HG02885 (cell line): Measurements from ENCODE around the gene DISP2.

ENCODE experiments used
- ATAC-seq: cut with Tn5 transposase; IDR thresholded peaks from one replicate; pipeline ENCODE4 v1.9.1; 2021; ENCODE audit warnings: mild to moderate bottlenecking; ENCODE audit not compliant: unreplicated experiment, poor library complexity

Gene DISP2

GRCh38 chr15:40340038-40340739, 17.8 kb upstream of the DISP2 start:
- ATAC-seq, result no peak

- ATAC-seq, result no peak
Measured at GRCh38 chr15:40340740-40341400, 17.1 kb upstream of the DISP2 start, which contains the start of gene CCDC9B. Gene CCDC9B (minus strand): TSS chr15:40340939. CDS start chr15:40340819, 120 bp downstream.

DNA sequence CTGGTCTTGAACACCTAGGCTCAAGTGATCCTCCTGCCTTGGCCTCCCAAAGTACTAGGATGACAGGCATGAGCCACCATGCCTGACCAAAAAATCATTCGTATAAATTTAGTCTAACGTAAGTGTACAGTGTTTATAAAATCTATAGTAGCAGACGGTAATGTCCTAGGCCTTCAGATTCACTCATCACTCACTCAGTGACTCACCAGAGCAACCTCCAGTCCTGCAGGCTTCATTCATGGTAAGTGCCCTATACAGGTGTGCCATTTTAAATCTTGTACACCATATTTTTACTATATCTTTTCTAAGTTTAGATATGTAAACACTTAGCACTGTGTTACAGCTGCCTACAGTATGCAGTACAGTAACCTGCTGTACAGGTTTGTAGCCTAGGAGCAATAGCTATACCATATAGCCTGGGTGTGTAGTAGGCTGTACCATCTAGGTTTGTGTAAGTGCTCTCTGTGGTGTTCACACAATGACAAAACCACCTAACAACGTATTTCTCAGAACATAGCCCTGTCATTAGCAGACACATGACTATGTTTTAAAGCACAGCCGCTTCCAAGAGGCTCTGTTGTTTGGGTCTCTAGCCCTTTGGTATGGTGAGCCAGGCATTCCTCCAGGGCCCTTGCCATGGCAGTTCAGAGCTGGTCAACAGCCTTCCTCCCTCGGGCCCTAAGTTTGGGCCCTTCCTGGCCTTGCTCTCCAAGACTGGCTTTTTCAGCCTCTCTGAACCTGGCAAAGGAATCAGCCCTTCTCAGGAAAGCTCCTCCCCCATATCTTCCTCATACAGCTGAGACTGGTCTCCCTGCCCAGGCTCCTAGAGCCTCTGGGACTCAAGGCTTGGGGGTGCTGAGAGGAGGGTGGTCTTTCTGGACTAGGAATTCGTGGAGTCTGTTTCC, 15.4 kb upstream of the DISP2 start:
- ATAC-seq, result no peak

DNA sequence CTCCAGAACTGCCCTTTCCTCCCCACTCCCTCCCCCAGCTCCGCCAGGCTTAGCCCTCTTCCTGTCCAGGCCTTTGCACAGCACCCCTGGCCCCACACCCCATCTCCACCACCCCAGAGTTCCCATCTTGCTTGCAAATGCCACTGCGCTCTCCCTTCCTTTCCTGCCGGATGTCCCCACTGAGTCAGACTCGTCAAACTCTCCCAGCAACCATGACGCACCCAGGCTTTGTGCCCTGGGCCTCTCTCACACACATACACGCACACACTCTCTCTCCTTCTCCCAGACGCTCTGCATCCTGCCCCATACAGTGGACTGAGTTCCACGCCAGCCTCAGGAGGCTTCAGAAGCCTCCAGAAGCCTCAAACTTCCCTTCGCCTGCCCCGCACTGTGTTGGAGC, 14.5 kb upstream of the DISP2 start:
- ATAC-seq, result no peak

DNA sequence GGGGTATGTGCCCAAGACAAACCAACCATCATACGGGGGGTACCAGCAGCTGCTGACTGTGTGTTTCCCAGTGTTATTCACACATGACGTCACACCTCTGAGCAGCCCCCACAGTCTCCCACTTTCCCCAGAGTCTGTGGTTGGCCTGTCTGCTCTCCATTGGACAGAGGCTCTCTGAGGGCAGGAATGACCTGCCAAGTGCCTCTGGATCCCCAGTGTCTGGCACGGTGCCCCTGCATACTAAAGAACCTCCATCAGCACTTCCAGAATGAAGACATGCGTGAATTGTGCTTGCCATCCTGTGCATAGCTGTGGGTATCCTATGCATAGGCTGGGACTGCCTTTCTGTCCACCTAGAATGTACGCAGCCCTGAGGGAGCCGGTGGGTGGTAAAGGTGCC, 13.8 kb upstream of the DISP2 start:
- no peak for ATAC-seq

- no peak for ATAC-seq
Measured at GRCh38 chr15:40344631-40345120, 13.3 kb upstream of the DISP2 start.

DNA sequence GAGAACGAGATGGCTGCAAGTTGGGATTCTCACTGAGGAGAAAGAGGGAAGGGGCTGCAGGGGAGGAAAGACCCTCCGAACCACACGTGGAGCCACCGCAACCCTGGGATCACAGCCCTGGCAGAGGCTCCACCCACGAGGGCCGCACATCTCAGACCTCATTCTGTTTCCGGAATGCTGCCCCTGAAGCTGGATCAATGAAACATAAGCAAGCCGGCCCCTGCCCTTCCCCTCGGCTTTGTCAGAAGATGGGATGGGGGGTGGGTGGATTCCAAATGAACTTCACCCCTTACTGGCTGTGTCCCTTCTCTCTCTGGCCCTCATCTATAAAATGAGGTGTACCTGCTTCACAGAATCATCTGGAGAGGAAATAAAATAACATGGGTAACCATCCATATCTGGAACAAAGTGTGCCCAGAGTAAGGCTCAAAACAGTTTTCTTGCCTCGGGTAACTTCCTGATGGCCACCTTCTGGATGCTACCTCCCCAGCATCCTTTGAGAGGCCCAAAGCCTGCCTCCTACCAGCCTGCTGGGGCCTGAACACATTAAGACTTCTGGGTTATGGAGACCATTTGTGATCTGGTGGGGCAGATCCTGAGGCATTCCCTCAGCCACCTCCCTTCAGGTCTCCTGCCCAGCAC, 12.7 kb upstream of the DISP2 start:
- no peak for ATAC-seq

DNA sequence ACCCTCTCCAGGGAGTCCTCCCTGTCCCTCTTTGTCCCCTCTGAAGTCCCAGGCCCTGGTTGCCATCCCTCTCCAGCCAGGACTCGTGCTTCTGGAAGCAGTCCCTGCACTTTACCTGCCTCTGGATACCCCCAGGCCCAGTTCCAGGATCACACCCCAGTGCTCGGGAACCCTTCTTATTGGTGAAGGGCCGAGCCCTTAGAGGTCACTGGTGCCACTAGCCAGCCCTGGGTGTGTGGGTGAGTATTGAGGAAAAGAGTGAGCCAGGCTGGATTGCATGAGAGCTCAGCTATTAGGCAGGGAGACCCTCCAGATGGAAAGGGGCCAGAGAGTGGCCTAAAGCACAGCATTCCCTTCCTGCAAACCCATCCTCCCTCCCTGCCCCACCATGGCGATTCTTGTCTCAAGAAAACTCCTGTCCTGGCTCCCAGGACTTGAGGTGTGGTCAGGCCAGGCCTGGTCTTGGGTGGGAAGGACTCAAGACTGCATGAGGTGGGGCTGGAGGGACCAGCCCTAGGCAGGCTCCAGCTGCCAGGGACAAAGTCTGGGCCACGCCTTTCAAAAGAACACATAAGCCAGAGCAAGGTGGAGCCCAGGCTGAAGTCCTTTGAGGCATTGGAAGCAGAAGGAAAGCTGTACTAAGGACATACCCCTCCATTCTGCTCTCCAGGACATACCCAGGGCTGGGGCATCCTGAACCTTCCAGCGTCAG, 12.0 kb upstream of the DISP2 start:
- ATAC-seq, result no peak

DNA sequence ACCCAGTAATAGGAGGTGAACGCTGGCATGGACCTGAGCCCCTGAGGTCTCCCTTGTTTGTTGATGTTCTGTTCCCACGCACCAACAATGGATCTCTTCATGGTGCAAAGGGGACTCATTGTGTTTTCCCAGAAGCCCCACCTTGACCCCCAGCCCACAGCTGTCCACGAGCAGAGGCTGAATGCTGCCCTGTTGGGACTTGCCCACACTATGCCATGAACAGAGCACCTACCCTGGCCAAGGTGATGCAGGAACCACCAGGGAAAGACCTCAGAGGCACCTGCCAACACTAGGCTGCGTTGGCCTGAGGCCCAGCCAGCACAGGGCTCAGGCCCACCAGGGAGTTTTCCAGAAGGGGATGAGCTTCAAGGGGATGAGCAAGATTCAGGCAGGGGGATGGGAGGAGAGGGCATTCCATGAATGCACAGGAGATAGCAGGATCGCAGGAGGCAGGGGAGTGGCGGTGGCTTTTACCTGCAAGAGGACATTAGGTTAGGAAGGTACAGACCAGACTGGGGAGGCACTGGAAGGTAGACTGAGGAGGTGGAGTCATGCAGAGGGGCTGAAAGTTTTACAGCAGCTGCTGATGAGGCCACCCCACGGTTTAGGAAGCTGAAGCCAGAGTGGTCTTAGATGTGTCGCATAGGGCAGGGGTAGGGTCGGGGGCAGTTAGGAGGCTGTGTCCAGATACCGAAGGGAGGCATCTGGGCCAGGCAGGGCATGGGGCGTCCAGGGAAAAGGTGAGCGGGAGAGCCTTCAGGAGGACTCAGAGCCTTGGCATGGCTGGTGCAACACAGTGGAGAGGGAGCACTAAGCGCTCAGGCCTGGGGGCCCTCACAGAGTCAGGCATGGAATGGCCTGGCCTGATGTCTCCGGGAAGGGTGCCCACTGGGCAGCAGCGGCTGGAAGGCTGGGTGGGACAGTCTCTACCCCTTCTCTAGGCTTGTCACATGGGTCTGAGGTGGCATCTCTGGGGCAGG, 11.2 kb upstream of the DISP2 start:
- ATAC-seq, result no peak

- no peak for ATAC-seq
Measured at GRCh38 chr15:40347559-40348473, 10.2 kb upstream of the DISP2 start.

DNA sequence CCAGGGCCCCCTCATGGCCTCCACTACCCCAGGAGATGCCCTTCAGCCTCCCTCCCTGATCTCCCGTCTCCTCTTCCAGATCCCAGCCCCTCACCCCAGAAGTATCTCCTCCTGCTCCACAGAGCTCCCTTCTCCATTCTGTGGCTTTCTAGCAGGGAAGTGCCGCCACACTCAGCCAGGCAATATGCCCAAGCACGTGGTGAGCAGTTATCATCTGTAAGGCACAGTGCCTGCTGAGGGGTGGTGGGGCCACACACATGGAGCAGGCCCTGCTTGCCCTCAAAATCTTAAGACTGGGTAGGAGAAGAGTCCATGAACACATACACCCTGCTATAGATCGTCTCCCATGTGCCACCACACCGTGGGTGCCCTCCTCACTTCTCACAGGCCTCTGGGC, 9.5 kb upstream of the DISP2 start:
- ATAC-seq, result no peak

GRCh38 chr15:40349163-40349562, 8.9 kb upstream of the DISP2 start:
- no peak for ATAC-seq

- ATAC-seq, result no peak
Measured at GRCh38 chr15:40352281-40352901, 5.6 kb upstream of the DISP2 start.

DNA sequence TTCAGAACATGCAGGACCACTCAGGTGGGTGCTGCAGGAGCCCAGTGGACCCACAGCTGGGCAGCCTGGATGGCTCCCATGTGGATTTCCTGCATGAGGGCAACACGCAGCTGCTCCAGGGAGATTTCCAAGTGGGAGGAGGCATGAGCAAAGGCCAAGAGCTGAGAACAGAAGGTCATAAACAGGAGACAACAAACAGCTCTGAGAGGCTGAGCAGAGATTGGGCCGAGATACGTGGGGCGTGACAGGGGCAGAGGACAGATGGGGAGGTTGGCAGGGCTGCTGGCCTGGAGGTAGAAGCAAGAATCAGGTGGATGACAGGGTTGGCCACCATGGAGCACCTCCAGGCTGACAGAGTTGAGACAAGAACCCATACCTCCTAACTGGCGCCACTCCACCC, 4.3 kb upstream of the DISP2 start:
- no peak for ATAC-seq

- ATAC-seq, result no peak
Measured at GRCh38 chr15:40354408-40355171, 3.4 kb upstream of the DISP2 start.

GRCh38 chr15:40355976-40356585, 1.9 kb upstream of the DISP2 start:
- no peak for ATAC-seq
